Measurements from ENCODE around the gene OR4N2.
"Not testable (repeated sequence)": the region's sequence is repeated elsewhere in the genome, so short reads cannot be mapped to it uniquely, and the experiment has no call there.

Gene OR4N2

DNA sequence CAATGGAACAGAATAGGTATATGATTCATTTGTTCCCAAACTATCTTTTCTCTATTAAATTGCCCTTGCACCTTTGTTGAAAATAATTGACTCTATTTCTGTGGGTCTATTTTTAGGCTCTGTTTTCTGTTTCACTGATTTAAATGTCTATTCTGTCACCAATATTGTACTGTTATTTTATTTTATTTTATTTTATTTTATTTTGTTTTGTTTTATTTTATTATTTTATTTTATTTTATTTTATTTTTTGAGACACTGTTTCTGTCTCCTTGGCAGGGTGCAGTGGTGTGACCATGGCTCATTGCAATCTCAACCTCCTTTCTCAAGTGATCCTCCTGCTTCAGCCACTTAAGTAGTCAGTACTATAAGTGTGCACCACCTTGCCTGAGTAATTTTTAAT is 34.9 kb downstream of the OR4N2 start:
- no peak for DNase-seq

- no peak for DNase-seq
Measured at GRCh38 chr14:19851365-19851764, 47.8 kb downstream of the OR4N2 start.

DNA sequence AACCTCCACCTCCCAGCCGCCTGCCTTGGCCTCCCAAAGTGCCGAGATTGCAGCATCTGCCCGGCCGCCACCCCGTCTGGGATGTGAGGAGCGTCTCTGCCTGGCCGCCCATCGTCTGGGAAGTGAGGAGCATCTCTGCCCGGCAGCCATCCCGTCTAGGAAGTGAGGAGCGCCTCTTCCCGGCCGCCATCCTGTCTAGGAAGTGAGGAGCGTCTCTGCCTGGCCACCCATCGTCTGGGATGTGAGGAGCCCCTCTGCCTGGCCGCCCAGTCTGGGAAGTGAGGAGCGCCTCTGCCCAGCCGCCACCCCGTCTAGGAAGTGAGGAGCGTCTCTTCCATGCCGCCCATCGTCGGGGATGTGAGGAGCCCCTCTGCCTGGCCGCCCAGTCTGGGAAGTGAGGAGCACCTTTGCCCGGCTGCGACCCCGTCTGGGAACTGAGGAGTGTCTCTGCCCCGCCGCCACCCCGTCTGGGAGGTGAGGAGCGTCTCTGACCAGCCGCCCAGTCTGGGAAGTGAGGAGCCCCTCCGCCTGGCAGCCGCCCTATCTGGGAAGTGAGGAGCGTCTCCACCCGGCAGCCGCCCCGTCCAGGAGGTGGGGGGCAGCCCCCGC is 62.6 kb downstream of the OR4N2 start:
- not testable (repeated sequence) for DNase-seq

- no peak for DNase-seq
Measured at GRCh38 chr14:19873178-19873577, 69.6 kb downstream of the OR4N2 start.

- no peak for DNase-seq
Measured at GRCh38 chr14:19874842-19875241, 71.3 kb downstream of the OR4N2 start, which contains the start of gene OR4K2. OR4K2 (plus strand) TSS chr14:19875142; CDS start chr14:19876268, 1,126 bp downstream.

DNA sequence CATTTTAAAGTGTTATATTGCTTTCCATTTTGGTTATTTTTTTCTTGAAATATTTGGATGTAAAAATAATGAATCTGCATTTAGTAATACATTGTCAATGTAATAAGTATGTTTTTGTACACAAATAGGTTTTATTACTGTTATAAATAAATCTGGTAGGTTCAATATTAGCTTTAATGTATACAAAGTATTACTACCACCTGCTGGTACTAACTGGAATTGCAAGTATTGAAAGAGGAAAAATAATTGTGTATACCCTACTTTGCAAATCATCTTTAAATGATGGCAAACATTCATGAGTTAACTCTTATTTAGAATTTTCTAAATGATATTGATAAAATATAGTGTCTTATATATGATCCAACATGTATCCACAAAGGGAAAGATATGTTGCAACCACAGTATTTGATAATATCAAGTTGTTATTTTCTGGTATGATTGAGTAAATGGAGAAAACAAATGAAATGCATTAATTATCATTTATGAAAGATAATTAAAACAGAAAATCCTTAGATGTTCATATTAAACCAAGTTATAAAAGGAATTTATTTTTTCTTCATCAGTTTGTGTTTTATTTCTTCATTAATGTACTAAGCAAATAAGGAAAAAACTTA is 74.6 kb downstream of the OR4N2 start:
- DNase-seq, result no peak
